Testis (tissue), 2 donors: ENCODE measurements around the gene PPA1.
"Not testable (repeated sequence)": the region's sequence is repeated elsewhere in the genome, so short reads cannot be mapped to it uniquely, and the experiment has no call there.

Experiments
- POLR2A ChIP-seq: fragments of 450-650 bp; IDR thresholded peaks from one replicate; pipeline ENCODE4 v1.6.1; 2017; ENCODE audit warnings: antibody characterized with exemption, mild to moderate bottlenecking, moderate library complexity
- TF ChIP-seq, protein P1 (sequence below), 3 experiments: fragments of 450-650 bp in 2 of 3; fragments of 200-600 bp in 1 of 3; sonication (generic) in 1 of 3; IDR thresholded peaks; one replicate each; pipeline ENCODE4 v1.5.1; 2016 to 2019; ENCODE audit warnings: antibody characterized with exemption in 3 of 3, mild to moderate bottlenecking in 2 of 3, moderate library complexity in 1 of 3

DNA sequence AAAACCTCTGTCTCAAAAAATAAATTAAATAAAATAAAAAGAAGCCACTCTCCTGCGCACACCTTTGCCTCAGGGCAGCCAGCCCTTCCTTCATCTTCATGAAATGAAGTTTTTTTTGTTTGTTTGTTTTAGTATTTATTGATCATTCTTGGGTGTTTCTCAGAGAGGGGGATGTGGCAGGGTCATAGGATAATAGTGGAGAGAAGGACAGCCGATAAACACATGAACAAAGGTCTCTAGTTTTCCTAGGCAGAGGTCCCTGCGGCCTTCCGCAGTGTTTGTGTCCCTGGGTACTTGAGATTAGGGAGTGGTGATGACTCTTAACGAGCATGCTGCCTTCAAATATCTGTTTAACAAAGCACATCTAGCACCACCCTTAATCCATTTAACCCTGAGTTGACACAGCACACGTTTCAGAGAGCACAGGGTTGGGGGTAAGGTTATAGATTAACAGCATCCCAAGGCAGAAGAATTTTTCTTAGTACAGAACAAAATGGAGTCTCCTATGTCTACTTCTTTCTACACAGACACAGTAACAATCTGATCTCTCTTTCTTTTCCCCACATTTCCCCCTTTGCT is 4.8 kb upstream of the PPA1 start:
- TF ChIP-seq, protein P1, sequence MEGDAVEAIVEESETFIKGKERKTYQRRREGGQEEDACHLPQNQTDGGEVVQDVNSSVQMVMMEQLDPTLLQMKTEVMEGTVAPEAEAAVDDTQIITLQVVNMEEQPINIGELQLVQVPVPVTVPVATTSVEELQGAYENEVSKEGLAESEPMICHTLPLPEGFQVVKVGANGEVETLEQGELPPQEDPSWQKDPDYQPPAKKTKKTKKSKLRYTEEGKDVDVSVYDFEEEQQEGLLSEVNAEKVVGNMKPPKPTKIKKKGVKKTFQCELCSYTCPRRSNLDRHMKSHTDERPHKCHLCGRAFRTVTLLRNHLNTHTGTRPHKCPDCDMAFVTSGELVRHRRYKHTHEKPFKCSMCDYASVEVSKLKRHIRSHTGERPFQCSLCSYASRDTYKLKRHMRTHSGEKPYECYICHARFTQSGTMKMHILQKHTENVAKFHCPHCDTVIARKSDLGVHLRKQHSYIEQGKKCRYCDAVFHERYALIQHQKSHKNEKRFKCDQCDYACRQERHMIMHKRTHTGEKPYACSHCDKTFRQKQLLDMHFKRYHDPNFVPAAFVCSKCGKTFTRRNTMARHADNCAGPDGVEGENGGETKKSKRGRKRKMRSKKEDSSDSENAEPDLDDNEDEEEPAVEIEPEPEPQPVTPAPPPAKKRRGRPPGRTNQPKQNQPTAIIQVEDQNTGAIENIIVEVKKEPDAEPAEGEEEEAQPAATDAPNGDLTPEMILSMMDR (IDR thresholded peaks at IDR 0.05): not testable (repeated sequence)
- not testable (repeated sequence) for TF ChIP-seq POLR2A
